ENCODE measurements around the gene CLEC3A. TPM values are rescaled to one million over a fixed set of nuclear protein-coding genes. Genes with fewer than 3 reads are reported as not detected.

The CLEC3A gene
- total RNA-seq, 1 experiment from 2014 or later = not detected

- H3K27ac ChIP-seq (ENCODE audit: low read depth, low read length) = no peak overlapping the region
- H3K9ac ChIP-seq (ENCODE audit: low read length) = no peak overlapping the region
- ChIA-PET POLR2A (no interaction called here), RAD21 (ENCODE audit: low non-redundant PET in 1 of 2, low total read pairs in 2 of 2, uncharacterized antibody in 2 of 2, unreplicated experiment in 2 of 2) (no interaction called here), CTCF (interaction anchor here (1.2 kb wide), 1 partner anchor 40 kb away, joined by 3 read pairs; no protein-coding TSS in a partner anchor)
- no peak for DNase-seq (ENCODE audit: low read depth, low spot score)
- intact Hi-C loops (cut with micrococcal nuclease) = no loop called here
- no peaks in the 10 kb centered on the region for H4K20me1 ChIP-seq (ENCODE audit: insufficient read depth)
- TF ChIP-seq ELF1 (IDR thresholded peaks at IDR 0.05; ENCODE audit: borderline replicate concordance, low read depth) (no peak), SRF (IDR thresholded peaks at IDR 0.05; ENCODE audit: low read depth) (no peak), SIN3A (IDR thresholded peaks at IDR 0.05; ENCODE audit: low read depth) (no peak), JUND (IDR thresholded peaks at IDR 0.05) (no peak), EZH2phosphoT487 (IDR thresholded peaks at IDR 0.05; ENCODE audit: borderline replicate concordance) (no peak), ZBTB33 (IDR thresholded peaks at IDR 0.05; ENCODE audit: extremely low read depth, insufficient replicate concordance, low read length) (no peak)
- H2AFZ ChIP-seq (ENCODE audit: low read depth, low read length, poor library complexity, severe bottlenecking) = no peak overlapping the region
- no peaks in the 10 kb centered on the region for H3K79me2 ChIP-seq (ENCODE audit: insufficient read depth, low read length)
- no peaks in the 10 kb centered on the region for H3K36me3 ChIP-seq (ENCODE audit: control insufficient read depth in 1 of 2, insufficient read depth in 2 of 2, low read length in 2 of 2)
- H3K9me2 ChIP-seq (ENCODE audit: insufficient read depth) = no peaks in the 10 kb centered on the region
- H3K4me2 ChIP-seq (ENCODE audit: low read length) = no peak overlapping the region
- no peaks in the 10 kb centered on the region for H3K4me1 ChIP-seq (ENCODE audit: control insufficient read depth in 1 of 2, insufficient read depth in 2 of 2, low read length in 2 of 2)
- ATAC-seq = no peak
- H3K4me3 ChIP-seq (replicated peaks in 1 of 2; ENCODE audit: low read depth in 1 of 2, low read length in 2 of 2) = no peak overlapping the region
- H3K9me3 ChIP-seq (ENCODE audit: control insufficient read depth in 1 of 2, insufficient read depth in 1 of 2, low read depth in 1 of 2, low read length in 2 of 2) = no peaks in the 10 kb centered on the region
- H3K27me3 ChIP-seq (ENCODE audit: insufficient read depth, low read length) = peaks cover 31% of the 10 kb centered on the region
- no TSS peak for BruUV-seq (replicated peaks)
These were observed 37.9 kb downstream of the CLEC3A start for GRCh38 chr16:78060295-78060694.

GRCh38 chr16:78060809-78061208 lies 38.5 kb downstream of the CLEC3A start:
- no peaks in the 10 kb centered on the region for H3K79me2 ChIP-seq (ENCODE audit: insufficient read depth, low read length)
- no peaks in the 10 kb centered on the region for H4K20me1 ChIP-seq (ENCODE audit: insufficient read depth)
- RAD21 ChIA-PET (ENCODE audit: low non-redundant PET in 1 of 2, low total read pairs in 2 of 2, uncharacterized antibody in 2 of 2, unreplicated experiment in 2 of 2) = no interaction called here
- no peak for ATAC-seq
- CTCF ChIA-PET = interaction anchor here (1.2 kb wide), 1 partner anchor 39 kb away, joined by 3 read pairs; no protein-coding TSS in a partner anchor
- no peak overlapping the region for H3K9ac ChIP-seq (ENCODE audit: low read length)
- no peaks in the 10 kb centered on the region for H3K36me3 ChIP-seq (ENCODE audit: control insufficient read depth in 1 of 2, insufficient read depth in 2 of 2, low read length in 2 of 2)
- intact Hi-C loops (cut with micrococcal nuclease) = no loop called here
- no TSS peak for BruUV-seq (replicated peaks)
- no peak overlapping the region for H3K4me3 ChIP-seq (replicated peaks in 1 of 2; ENCODE audit: low read depth in 1 of 2, low read length in 2 of 2)
- H2AFZ ChIP-seq (ENCODE audit: low read depth, low read length, poor library complexity, severe bottlenecking) = no peak overlapping the region
- H3K27me3 ChIP-seq (ENCODE audit: insufficient read depth, low read length) = peaks cover 31% of the 10 kb centered on the region
- TF ChIP-seq ZNF274 (IDR thresholded peaks at IDR 0.05; ENCODE audit: low read depth, low read length) = no peak
- TF ChIP-seq SP1 (IDR thresholded peaks at IDR 0.05; ENCODE audit: low read depth) = no peak
- no peak for TF ChIP-seq SIN3A (IDR thresholded peaks at IDR 0.05; ENCODE audit: low read depth)
- TF ChIP-seq EGR1 (IDR thresholded peaks at IDR 0.05; ENCODE audit: low read depth) = no peak
- no peak for TF ChIP-seq JUND (IDR thresholded peaks at IDR 0.05)
- no peak for TF ChIP-seq FOSL1 (IDR thresholded peaks at IDR 0.05; ENCODE audit: low read depth)
- TF ChIP-seq ZBTB33 (IDR thresholded peaks at IDR 0.05; ENCODE audit: extremely low read depth, insufficient replicate concordance, low read length) = no peak
- TF ChIP-seq SRF (IDR thresholded peaks at IDR 0.05; ENCODE audit: low read depth) = no peak
- no peak for TF ChIP-seq EZH2 (IDR thresholded peaks at IDR 0.05)
- H3K9me3 ChIP-seq (ENCODE audit: control insufficient read depth in 1 of 2, insufficient read depth in 1 of 2, low read depth in 1 of 2, low read length in 2 of 2) = no peaks in the 10 kb centered on the region
- H3K4me2 ChIP-seq (ENCODE audit: low read length) = no peak overlapping the region
- no peaks in the 10 kb centered on the region for H3K4me1 ChIP-seq (ENCODE audit: control insufficient read depth in 1 of 2, insufficient read depth in 2 of 2, low read length in 2 of 2)
- POLR2A ChIA-PET = no interaction called here
- H3K9me2 ChIP-seq (ENCODE audit: insufficient read depth) = no peaks in the 10 kb centered on the region
- H3K27ac ChIP-seq (ENCODE audit: low read depth, low read length) = no peak overlapping the region
- DNase-seq (ENCODE audit: low read depth, low spot score) = no peak
